Lung (tissue), 12 donors: Measurements from ENCODE around the gene ARID5B. TPM values are rescaled to one million over a fixed set of nuclear protein-coding genes. Genes with fewer than 3 reads are reported as not detected.

Source experiments
- ATAC-seq: fragments of 200-7000 bp; cut with Tn5 transposase; one replicate; pipeline ENCODE4 v1.9.1; 2020; ENCODE audit warnings: moderate number of reproducible peaks; ENCODE audit not compliant: insufficient read depth, low FRiP score
- DNase-seq, 3 donors: peaks; one replicate each; pipeline ENCODE4 v3.0.0-alpha.2; 2013 to 2017
- H3K27ac ChIP-seq, 2 donors: one replicate each; pipeline ENCODE4 v1.5.1; 2013; ENCODE audit warnings: mild to moderate bottlenecking in 2 of 2, moderate library complexity in 2 of 2, control low read depth in 1 of 2, inconsistent platforms in 1 of 2, low read depth in 1 of 2, low read length in 1 of 2
- H3K27me3 ChIP-seq, 3 donors: one replicate each; pipeline ENCODE4 v1.5.1; 2013; ENCODE audit warnings: low read length in 2 of 3; ENCODE audit not compliant: control insufficient read depth in 3 of 3, insufficient read depth in 3 of 3
- H3K36me3 ChIP-seq, 4 donors: one replicate each; pipeline ENCODE4 v1.5.1; 2013; ENCODE audit warnings: low read length in 4 of 4, mild to moderate bottlenecking in 1 of 4, moderate library complexity in 1 of 4; ENCODE audit not compliant: control insufficient read depth in 4 of 4, insufficient read depth in 4 of 4
- H3K4me1 ChIP-seq, 5 donors: one replicate each; pipeline ENCODE4 v1.5.1; 2013; ENCODE audit warnings: low read length in 5 of 5, mild to moderate bottlenecking in 2 of 5, moderate library complexity in 1 of 5; ENCODE audit not compliant: control insufficient read depth in 5 of 5, insufficient read depth in 5 of 5
- H3K4me3 ChIP-seq: one replicate; pipeline ENCODE4 v1.5.1; 2013; ENCODE audit warnings: mild to moderate bottlenecking, control low read depth, moderate library complexity
- H3K9ac ChIP-seq, 2 donors: one replicate each; pipeline ENCODE4 v1.5.1; 2013; ENCODE audit warnings: low read length in 2 of 2, control low read depth in 1 of 2; ENCODE audit not compliant: insufficient read depth in 1 of 2
- H3K9me3 ChIP-seq, 4 donors: one replicate each; pipeline ENCODE4 v1.5.1; 2013; ENCODE audit warnings: low read length in 3 of 4, mild to moderate bottlenecking in 1 of 4, moderate library complexity in 1 of 4; ENCODE audit not compliant: control insufficient read depth in 4 of 4, insufficient read depth in 3 of 4
- WGBS, 2 donors: extraction: QIAGEN DNeasy Blood & Tissue Kit; methylation state at CpG; one replicate each; pipeline ENCODE4 v1.1.7; 2013; 5-methylcytosine and 5-hydroxymethylcytosine counted together
- polyA plus RNA-seq, 2 donors: library from polyadenylated mRNA; stranded (reverse); fragments of 200-250 nt; gene quantifications; one replicate each; pipeline ENCODE4 v1.2.1, GENCODE V29; 2013
- total RNA-seq, 2 donors: library from RNA; depleted of rRNA in 1 of 2; stranded (reverse); fragments of >200 nt in 1 of 2; gene quantifications; one replicate each; pipeline ENCODE4 v1.2.1, GENCODE V29; 2014 to 2021
- TF ChIP-seq, protein P1 (sequence below): IDR thresholded peaks from 2 replicates; pipeline ENCODE4 v1.5.1; 2012; ENCODE audit warnings: mild to moderate bottlenecking; ENCODE audit errors: control extremely low read depth, extremely low read depth
- donor health status: control.
- donor health status: control.
- donor health status: Bipolar disorder and iron deficiency.
- donor health status: healthy.
- donor health status: DM: yes; HTN: yes; CAD: no.

Gene ARID5B
- total and polyA plus RNA-seq, 4 donors = 7.8 to 95.3 (median 22.0) TPM

DNA sequence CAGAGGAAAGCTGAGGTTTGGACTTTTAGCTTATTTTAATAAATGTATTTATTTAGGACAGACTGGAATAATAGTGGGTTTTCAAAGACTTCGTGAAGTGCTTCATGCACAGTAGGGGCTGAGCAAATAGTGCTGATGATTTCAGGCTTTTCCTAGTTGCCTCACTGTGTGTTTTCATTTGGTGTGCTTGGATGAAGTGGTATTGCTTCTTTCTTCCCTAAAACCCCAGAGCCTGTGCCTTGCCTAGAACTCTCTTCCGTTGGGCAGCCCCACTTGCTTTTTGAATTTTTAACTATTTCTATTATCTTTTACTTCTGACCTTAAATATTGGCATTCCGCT, 49.6 kb downstream of the ARID5B start:
- Histone ChIP-seq H3K36me3 (peaks cover 0 to 32% (median 12%) of the 10 kb centered on the region in 4 donors), H3K9me3 (no peaks in the 10 kb centered on the region), H3K4me3 (no peak overlapping the region), H3K27ac (no peak overlapping the region), H3K27me3 (no peaks in the 10 kb centered on the region), H3K4me1 (peaks cover 0 to 11% (median 2%) of the 10 kb centered on the region in 5 donors), H3K9ac (no peak overlapping the region)
- TF ChIP-seq, protein P1, sequence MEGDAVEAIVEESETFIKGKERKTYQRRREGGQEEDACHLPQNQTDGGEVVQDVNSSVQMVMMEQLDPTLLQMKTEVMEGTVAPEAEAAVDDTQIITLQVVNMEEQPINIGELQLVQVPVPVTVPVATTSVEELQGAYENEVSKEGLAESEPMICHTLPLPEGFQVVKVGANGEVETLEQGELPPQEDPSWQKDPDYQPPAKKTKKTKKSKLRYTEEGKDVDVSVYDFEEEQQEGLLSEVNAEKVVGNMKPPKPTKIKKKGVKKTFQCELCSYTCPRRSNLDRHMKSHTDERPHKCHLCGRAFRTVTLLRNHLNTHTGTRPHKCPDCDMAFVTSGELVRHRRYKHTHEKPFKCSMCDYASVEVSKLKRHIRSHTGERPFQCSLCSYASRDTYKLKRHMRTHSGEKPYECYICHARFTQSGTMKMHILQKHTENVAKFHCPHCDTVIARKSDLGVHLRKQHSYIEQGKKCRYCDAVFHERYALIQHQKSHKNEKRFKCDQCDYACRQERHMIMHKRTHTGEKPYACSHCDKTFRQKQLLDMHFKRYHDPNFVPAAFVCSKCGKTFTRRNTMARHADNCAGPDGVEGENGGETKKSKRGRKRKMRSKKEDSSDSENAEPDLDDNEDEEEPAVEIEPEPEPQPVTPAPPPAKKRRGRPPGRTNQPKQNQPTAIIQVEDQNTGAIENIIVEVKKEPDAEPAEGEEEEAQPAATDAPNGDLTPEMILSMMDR = no peak
- WGBS, 2 donors = 74 to 92% methylated on average over 3 of the region's 3 CpGs
- DNase-seq = no peak
- peak; percentile 34 for ATAC-seq

DNA sequence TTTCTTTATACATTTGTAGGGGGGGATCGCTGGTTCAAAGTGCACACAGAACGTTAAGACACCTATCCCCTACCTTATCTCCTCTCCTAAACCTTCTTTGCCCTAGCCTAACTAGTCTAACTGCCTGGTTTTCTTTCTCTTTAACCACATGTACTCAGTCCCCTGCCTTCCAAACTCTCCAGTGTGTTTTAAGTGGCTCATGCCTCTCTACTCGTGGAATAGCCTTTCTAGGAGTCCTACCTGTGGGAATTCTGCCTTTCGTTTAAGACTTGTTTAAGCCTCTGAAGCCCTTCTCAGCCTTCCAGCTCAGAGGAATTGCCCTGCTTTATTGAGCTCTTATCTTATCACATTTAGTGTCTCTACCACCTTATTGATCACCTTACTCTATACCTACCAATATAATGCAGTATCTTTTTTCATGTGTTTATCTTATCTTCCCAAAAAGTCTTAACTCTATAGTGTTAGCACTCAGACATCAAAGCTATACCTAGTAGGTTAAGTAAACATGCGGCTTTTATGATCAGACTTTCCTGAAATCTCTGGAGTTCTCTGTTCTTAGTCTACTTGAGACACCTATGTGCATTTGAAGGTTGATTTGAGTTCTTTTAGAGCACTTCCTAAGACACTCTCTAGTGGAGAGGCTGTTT, 50.7 kb downstream of the ARID5B start:
- Histone ChIP-seq H3K27ac (no peak overlapping the region), H3K27me3 (no peaks in the 10 kb centered on the region), H3K9me3 (no peaks in the 10 kb centered on the region), H3K4me1 (peaks cover 0 to 11% (median 2%) of the 10 kb centered on the region in 5 donors), H3K9ac (no peak overlapping the region), H3K36me3 (peaks cover 0 to 32% (median 12%) of the 10 kb centered on the region in 4 donors), H3K4me3 (no peak overlapping the region)
- DNase-seq (peak in 2 of 3 donors; percentile 37 to 66), ATAC-seq (no peak)
- TF ChIP-seq, protein P1 = no peak
- 69 to 88% methylated on average over 5 of the region's 5 CpGs for WGBS, 2 donors

DNA sequence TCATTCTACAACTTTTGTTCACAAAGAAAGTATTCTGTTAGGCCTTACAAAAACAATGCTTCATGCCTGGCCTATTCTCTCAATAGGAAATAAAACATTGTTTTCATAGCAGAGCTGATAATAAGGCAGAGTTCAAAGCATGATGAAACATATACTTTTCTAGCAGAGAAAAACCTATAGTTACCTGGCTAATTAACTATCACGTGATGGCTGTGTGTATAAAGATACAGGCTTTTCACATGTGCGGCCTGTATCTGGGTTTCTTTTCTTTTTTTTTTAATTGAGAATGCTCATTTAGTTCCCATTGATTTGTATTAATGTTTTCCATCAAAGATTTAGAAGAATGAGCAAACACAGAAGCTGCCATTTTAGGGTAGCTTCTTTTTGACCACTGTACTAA, 51.7 kb downstream of the ARID5B start:
- peaks cover 0 to 11% (median 2%) of the 10 kb centered on the region in 5 donors for H3K4me1 ChIP-seq

More for the DNA sequence above, 51.7 kb downstream of the ARID5B start:
- Histone ChIP-seq H3K36me3 (peaks cover 0 to 29% (median 11%) of the 10 kb centered on the region in 4 donors), H3K27ac (no peak overlapping the region), H3K4me3 (no peak overlapping the region), H3K27me3 (no peaks in the 10 kb centered on the region), H3K9ac (no peak overlapping the region), H3K9me3 (no peaks in the 10 kb centered on the region)
- DNase-seq = no peak
- WGBS, 2 donors = 88 to 95% methylated on average over 2 of the region's 2 CpGs
- TF ChIP-seq, protein P1 = no peak
- no peak for ATAC-seq
